GM21737 (cell line): ENCODE measurements around the gene GPC6.

ENCODE experiments used
- ATAC-seq: cut with Tn5 transposase; IDR thresholded peaks from one replicate; pipeline ENCODE4 v1.9.1; 2021; ENCODE audit warnings: mild to moderate bottlenecking, moderate library complexity; ENCODE audit not compliant: unreplicated experiment

GPC6 gene

DNA sequence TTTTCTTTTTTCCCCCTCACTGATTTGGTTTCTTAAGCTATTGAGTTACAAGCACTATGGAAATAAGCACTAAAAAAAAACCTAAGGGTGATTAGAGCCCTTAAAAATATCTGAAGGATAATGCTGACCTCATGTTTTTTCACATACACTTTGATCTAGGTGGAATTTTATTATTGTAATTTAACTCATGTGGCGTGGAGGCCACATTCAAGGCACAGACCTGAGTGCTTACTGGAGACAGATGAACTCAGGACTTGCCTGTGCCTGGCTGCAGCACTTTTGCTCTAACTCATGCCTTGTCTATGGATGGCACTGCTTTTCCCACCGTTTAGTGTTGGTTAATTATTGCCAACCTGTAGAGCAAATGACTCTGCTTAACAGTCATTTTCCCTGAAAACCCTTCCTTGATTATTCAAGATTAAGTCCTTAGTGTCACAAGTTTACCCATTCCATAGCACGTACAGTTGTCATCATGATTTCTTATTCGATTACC lies 541.4 kb downstream of the GPC6 start:
- no peak for ATAC-seq

DNA sequence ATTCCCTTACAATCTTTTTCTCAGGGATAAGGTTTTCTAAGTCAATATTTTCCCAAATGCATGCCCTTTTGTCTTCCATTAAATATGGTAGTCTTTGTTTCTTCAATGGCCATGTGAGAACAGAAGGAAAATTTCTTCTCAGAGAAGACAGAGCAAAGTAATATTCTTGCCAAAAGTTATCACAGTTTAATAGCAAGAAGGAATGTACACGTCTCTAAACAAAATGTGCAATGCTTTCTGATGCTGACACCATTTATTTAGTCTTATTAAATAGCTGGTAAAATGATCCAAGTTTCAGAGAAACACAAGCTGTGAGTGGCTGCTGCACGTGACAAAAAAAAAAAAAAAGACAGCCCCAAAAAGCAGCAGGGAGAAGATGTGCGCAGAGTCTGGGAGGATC lies 542.5 kb downstream of the GPC6 start:
- ATAC-seq: no peak

DNA sequence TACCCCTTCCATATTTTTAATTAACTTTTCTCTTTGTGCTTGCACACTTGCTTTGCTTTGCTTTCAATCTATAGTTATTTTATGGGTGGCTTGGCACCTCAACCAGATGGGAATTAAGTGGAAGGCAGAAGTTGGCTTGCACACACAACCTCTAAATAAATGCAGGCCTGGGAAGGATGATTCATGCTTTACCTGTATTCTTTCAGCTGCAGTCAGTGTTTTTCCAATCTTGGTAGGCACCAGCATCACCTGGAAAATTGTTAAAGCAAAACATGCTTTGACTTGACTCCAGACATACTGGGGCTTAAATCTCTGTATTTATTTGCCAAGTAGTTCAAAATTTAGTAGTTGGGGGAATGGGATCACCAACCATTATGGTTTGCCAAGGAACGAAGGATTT lies 543.0 kb downstream of the GPC6 start:
- ATAC-seq: no peak

DNA sequence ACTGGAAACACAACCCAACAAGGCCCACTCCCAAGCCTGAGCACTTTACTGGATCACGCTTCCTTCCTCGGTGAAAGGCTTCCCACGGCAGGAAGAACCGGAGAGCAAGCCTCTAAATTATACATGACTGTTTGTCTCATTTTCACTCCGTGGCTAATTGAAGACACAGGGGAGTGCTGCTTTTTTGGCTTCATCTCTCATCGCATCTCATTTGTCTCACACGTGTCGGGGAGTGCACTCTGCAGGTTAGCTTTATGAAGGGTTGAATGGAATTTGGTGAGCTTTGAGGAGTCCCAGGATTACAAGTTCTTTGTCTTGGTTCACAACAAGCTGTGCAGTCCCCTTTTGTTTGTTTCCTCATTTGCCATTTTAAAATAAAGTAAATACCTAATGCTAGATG lies 544.6 kb downstream of the GPC6 start:
- no peak for ATAC-seq

DNA sequence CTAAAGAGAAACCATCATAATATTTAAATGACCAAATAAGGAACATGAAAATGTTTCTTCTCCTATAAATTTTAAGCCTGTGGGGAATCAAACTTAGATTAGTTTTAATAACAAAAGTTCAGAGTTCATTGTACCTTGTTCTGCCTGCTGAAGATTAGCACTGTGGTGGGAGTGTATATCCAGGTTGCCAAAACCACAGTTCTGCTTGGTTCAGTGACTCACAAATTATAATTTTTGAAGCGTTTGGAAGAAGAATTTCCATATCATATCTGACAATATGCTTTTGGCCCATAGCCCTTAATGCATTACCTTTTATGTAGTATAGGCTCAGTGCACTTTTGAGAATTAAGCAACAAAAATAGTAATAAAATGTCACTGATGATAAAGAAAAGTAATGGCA lies 545.2 kb downstream of the GPC6 start:
- ATAC-seq: no peak

DNA sequence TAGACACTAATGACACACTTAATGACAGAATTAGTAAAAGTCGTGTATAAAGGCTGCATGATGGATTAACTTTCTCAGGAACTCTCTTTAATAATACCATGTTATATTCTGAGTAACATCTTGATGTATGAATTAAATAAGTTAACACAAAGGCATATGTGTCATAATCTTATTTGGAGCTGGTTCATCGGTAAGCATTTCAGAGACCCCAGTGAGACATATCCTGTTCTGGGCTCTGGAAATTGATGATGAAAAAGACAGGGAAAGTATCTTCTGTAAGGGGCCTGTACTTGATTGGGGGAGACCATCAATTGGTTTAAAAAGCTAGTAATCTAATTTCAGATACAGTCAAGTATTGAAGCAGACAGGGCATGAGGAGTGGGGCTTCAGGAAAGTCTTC lies 547.9 kb downstream of the GPC6 start:
- ATAC-seq: no peak

DNA sequence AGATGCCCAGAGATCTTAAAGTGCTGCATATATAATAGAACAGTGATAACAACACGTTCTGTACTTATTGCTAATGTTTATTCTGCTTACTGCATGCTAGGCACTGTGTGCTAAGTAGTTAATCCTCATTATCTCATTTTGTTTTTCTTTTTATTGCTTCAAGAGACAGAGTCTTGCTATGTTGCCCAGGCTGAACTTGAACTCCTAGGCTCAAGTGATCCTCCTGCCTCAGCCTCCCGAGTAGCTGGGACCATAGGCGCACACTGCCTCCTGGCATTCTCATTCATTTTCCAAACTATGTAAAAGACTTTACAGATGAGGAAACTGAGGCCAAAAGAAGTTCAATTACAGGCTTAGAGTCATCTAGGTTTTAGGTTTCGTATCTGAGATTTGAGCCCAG lies 548.4 kb downstream of the GPC6 start:
- no peak for ATAC-seq

DNA sequence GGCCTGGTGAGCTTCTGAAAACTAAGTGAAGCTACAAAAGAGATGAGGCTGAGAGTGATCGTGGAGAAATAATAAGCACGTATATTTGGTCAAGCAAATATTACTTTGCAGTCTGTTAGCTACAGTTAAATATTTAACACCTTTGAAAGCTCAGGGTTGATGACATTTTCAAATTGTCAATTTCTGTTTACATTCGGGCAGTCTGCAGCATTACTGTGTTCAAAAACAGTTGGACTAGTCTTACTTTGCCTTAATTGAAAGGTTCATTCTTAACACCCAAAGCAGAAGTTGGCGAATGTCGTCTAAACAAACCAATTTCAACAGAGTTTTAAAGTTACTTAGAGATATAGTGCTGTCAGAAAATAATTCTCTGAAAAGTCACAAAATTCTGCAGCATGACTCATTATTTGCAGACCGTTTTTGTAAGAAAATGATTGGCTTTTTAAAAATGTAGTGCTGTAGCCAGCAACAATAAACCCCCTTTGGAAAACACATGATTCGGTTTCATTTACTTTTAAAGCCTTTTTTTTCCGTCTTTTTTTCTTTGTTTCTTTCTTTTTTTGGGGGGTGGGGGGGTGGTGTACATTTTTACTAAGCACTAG lies 549.0 kb downstream of the GPC6 start:
- no peak for ATAC-seq

DNA sequence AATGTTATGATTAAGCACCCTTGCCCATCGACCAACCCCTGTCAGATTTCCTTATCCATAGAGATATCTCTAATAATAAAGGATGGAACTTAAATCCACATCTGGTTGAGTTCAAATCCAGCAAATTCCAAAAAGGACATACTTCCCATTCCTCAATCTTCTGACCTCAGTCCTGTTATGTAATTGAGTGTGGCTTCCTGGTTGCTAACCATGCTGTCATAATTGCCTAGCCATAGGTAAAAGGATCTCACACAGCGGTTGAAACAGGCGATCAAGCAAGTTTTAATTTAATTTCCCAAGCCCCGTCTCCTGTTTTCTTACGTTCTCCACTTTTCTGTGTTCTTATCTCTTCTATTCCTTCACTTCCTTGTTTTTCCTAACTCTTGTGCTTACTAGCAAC lies 550.3 kb downstream of the GPC6 start:
- ATAC-seq: no peak

DNA sequence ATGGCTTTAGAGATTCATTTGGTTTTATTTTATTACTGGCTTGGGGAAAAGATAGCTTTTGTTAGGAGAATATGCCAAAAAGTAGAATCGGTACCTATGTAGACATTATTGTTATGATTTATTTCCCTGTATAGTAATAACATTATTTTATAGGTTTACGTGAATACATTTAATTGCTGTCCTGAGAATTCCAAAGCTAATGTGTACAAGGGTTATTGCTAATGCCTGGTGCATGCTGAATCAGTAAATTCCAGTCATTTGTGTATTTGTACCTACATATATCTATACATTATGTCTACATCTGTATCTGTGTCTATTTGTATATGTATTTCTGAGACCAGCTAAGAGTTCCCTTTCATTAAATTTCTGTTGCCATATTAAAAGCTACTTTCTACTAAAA lies 550.9 kb downstream of the GPC6 start:
- ATAC-seq: no peak

DNA sequence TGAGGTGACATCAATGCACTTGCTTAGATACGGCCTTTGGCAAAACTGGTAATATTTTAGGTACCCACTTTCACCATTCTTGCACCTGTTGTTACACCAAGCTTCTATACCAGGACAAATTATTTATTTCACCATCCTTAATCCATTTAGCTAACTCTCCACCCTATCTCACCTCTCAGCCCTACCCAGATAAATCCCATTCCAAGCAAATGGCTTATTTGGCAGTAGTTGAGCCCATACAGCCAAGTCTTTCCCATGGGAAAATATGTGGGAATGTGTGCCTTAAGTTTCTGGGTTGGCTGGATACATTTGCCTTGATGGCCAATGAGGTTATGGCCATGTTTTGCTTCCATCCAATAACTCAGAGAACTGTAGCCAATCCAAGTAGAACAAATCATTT lies 551.9 kb downstream of the GPC6 start:
- ATAC-seq: no peak

DNA sequence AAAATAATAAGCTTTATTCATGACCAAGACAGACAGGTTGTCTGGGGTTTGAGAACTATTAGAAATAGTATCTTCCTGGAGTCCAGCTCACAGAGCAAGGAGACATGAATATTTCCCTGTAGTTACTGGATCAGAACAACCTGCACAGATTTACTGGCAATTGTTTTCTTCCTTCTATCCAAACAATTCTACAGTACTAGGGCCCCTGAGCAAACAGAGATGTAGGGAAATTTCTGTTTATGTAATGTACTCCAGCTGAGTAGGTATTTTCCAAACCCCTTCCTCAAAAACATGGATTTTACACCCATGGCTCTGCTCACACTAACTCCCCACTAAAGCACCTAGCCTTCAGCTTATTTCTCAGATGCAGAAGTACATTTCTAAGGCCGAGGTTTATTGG lies 557.6 kb downstream of the GPC6 start:
- no peak for ATAC-seq

DNA sequence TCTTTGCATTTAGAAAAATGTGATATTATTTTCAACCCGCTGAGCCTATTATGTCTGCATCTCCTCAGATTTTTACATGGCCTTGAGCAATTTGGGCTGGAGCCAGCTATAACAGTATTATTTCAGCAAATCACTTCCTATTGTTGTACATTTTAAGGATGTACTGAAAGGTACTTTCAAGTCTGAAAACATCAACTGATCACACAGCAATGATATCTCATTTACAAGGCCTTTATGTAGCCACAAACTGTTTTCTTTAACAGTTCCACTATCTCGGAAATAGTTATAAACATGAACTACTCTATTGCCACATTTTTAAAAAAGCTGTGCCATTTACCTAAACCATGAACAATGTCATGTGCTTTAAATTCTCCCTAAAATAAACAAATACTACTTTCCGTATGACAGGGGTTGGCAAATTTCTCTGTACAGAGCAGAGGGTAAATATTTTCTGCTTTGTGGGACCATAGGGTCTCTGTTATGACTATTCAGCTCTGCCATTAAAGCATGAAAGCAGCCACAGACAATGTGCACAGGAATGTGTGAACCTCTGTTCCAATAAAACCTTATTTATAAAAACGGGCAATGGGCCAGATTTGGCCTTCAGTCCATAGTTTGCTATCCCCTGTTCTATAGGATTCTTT lies 560.4 kb downstream of the GPC6 start:
- ATAC-seq: no peak

DNA sequence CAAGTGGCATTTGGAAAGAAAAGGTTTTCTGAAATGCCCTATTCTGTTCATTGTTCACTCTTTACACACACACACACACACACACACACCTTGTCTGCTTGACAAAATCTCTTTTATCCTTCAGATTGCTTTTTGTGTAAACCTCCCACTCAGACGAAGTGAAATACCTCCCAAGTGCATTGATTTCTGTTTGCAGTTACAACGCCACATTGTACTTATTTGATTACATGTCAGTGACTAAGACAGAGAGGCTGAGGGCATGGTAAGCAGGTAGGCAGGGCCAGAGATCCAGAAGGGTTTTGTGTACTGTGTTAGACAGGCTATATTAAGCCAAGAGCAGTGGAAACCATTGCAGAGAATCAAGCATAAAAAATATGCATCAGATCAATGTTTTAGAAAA lies 561.8 kb downstream of the GPC6 start:
- ATAC-seq: no peak

DNA sequence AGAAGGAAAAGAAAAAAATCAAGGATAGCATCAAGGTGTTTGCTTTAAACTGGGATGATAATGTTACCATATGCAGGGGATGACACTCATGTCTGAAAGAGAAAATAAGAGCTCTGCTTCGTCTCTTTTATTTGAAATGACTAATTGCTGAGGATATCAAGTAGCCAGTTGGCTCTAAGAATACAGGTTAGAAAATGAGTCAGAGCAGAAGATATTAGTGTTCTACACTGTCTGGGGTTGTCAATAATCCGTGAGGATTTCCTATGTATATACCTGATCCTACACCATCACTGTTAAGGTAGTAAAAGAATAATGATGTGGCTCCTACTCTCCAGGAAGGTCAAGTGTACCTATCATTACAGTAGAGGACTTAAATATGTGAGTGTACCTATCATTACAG lies 562.5 kb downstream of the GPC6 start:
- no peak for ATAC-seq

DNA sequence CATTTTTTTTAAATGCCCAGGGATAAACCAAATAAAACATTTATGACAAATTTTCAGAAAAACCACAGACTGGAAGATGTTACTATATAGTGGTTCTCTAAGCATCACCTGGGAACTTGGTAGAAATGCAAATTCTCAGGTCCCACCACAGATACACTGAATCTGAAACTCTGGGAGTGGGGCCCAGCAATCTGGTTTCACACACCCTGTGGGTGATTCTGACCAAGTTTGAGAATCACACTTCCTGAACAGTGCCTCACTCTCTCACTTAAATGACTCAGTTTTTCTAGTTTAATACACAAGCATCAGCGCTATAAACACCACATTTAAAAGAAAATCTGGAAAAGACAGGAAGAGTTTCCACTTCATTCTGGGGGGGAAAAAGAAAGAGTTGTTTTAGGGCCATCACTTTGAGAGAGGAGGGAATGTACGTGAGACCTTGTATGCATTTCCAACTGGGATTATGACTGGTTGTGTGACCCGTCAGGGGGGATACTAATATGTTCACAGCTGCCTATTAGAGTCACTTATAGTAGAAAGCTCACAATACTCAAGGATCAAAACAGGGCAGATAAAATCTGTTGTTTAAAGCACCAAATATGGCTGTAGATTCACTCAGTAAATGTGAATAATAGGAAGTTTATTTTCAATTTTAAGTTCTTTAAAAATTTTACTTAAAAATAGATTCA lies 567.7 kb downstream of the GPC6 start:
- peak; percentile 81 for ATAC-seq

DNA sequence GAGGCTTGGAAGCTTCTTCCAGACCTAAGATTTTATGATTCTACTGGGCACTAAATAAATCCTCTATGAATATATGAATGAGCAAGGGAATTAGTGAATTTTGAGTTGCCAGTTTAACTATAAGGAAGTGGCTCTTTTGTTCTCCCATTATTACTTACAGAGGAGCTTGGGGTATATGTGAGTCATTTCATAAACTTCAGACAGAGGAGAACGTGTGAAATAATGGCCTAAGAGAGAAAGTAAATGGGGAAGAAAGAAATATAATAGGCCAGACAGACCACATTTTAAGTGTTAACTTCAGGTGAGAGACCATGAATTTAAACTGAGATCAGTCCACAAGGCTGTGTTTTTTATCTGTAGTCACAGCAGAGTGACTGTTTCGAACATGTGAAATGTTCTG lies 570.9 kb downstream of the GPC6 start:
- ATAC-seq: no peak

DNA sequence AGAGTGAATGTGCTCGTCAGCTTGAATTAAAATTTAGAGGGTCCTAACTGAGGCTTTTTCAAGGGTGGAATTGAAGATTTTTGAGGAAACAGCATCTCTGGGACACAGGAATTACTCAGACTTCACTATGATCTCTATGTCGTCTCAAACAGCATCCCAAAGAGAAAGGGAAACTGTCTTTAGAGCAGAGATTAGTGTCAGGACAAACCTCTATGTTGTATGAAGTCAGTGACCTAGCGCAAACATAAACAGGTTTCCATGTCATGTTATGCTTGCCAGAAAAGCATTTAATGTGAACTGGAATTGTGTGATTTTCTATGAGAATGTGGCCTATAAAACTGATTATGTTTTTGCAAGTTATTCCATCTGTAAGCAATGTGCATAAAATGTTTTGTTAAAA lies 573.7 kb downstream of the GPC6 start:
- ATAC-seq: no peak

DNA sequence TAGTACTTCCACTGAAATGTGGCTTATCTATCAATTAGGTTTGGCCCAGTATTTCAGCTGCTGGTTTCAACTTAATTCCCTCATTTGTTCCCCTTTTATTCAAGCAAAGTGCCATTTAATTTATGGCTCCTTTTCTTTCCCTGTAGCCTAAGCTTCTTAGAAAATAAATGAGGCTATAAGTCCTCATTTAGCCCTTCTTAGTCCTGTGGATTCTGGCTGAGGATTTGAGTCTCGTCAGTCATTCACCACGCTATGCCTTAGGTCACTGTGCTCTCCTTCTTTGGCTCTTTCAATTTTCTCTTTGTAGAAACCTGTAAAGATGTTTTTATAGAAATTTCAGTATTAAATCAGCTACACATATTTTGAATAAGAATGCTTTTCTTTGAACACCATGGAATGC lies 579.1 kb downstream of the GPC6 start:
- ATAC-seq: no peak

DNA sequence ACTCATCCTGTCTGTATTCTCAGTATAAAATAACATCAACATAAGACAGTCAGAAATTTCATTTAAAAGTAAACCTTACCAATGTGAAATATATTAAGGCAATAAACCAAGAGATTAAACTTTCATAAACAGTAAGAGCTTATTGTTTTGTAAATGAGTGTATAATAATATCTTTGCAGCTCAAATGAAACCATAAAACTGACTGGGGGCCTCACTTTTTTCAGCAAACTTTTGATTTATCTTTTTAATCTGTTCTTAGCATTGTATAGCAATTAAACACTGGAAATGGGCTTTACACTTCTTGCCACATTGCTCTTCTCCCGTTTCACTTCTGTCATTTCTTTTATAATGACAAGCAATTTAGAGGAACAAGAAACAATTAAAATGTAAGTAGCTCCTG lies 580.3 kb downstream of the GPC6 start:
- no peak for ATAC-seq

DNA sequence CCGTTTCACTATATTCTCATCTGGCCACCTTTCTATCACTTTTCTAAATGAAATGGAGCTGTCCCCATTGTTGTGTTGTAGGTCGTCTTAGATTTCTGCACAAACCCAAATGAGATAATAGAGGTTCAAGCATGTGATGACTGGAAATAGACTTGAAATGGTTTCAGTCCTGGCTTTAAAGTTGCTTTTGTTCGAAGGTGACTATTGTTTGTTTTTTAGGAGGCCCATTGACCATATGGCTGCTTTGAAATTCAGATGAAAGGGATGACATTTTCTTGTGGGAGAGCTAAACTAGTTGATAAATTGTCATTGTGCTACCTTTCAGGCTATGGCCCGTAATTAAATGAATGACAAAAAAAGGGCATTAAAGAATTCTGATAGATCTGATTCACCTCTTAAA lies 583.7 kb downstream of the GPC6 start:
- no peak for ATAC-seq

DNA sequence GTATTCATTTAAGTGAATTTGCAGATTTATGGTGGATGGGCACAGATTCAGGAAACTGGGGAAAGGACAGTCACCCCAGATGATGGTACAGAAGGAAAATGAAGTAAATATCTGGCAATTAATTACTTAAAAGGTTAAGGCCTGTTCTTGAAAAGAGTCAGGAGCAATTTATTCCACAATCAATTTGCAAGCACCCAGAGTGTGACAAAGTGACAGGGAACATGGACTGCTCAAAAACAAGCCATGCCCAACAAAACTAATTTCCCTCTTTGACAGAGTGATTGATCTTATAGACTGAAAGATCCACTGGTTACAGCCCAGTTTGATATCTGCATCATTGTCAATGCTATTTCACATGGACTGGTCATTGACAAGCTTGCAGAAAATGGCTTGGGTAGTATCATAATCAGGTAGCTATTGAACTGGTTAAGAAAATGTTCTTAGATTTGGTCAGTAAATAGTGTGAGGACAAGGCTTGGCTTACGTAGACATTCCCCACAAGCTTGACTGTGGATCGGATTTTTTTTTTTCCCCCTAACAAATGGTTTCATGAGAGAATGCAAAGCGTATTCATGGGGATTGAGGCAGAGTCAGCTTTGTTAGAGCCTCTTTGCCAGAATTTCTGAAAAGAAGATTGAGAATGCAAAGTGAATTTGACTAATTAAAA lies 584.6 kb downstream of the GPC6 start:
- ATAC-seq: no peak
